Measurements from ENCODE around the gene PIGM.

GRCh38 chr1:159992161-159992560 is 39.6 kb downstream of the PIGM start:
- TF ChIP-seq CTCF (IDR thresholded peaks at IDR 0.05): no peak
- no peak for TF ChIP-seq POLR2A (IDR thresholded peaks at IDR 0.05)
- no peak for TF ChIP-seq EP300 (IDR thresholded peaks at IDR 0.05)
